K562 (cell line): Measurements from ENCODE around the gene RIC3. TPM values are rescaled to one million over a fixed set of nuclear protein-coding genes. Genes with fewer than 3 reads are reported as not detected.

ENCODE experiments used
- ATAC-seq: fragments of 200-7000 bp; cut with Tn5 transposase; 3 replicates; pipeline ENCODE4 v1.9.1; 2020; ENCODE audit warnings: moderate library complexity
- BruUV-seq: library from RNA; stranded (reverse); fragments of 400-500 nt; replicated peaks from 2 replicates; lab custom pipeline; 2021; lab: Mats Ljungman, UMichigan
- CTCF ChIA-PET: fragments of 300-600 bp; formaldehyde crosslinking; extraction: SDS; loops from one replicate; lab custom pipeline; 2021; ENCODE audit warnings: low intra/inter-chr PET ratio; lab: Yijun Ruan, JAX
- POLR2A ChIA-PET: fragments of 300-600, 350-650 bp; sonication (Branson Sonifier 250); formaldehyde crosslinking; extraction: SDS; loops from one replicate; lab custom pipeline; 2021; ENCODE audit warnings: antibody characterized with exemption, inconsistent platforms; lab: Yijun Ruan, JAX
- DNase-seq, 4 experiments: peaks; one replicate each; pipeline versions ENCODE4 v3.0.0 to v3.0.0-alpha.2; 2011 to 2018; ENCODE audit warnings: low spot score in 3 of 4, mixed read lengths in 3 of 4; ENCODE audit errors: extremely low read depth in 1 of 4
- FAIRE-seq: peaks from 2 replicates; lab custom pipeline; 2011; peaks lifted over from hg19 to GRCh38; lab: Jason Lieb, UNC
- H2AFZ ChIP-seq: 2 replicates; pipeline ENCODE4 v1.6.0; 2011; ENCODE audit warnings: low read depth, low read length, control low read depth, inconsistent platforms
- H3K27ac ChIP-seq: fragments of 200-600 bp; 3 replicates; pipeline ENCODE4 v1.8.0; 2011; ENCODE audit warnings: low read depth, mild to moderate bottlenecking, control low read depth, inconsistent platforms, low read length, moderate library complexity, mixed read lengths; ENCODE audit errors: extremely low read depth
- H3K27me3 ChIP-seq, 2 experiments: fragments of 300-600 bp in 1 of 2; 2 replicates in 1 of 2; 3 replicates in 1 of 2; pipeline versions ENCODE4 v1.6.0 to v1.8.0; 2011; ENCODE audit warnings: inconsistent platforms in 2 of 2, low read length in 2 of 2, mild to moderate bottlenecking in 1 of 2, mixed read lengths in 1 of 2, moderate library complexity in 1 of 2; ENCODE audit not compliant: control insufficient read depth in 2 of 2, insufficient read depth in 2 of 2
- H3K36me3 ChIP-seq: fragments of 300-600 bp; 3 replicates; pipeline ENCODE4 v1.8.0; 2011; ENCODE audit warnings: mild to moderate bottlenecking, low read length, inconsistent platforms; ENCODE audit not compliant: control insufficient read depth, insufficient read depth
- H3K4me1 ChIP-seq, 2 experiments: fragments of 200-600 bp in 1 of 2; replicated peaks in 1 of 2; 2 replicates in 1 of 2; 3 replicates in 1 of 2; pipeline versions ENCODE4 v1.5.1 to v1.8.0; 2011; ENCODE audit warnings: inconsistent platforms in 2 of 2, low read length in 2 of 2, mild to moderate bottlenecking in 1 of 2, mixed read lengths in 1 of 2, moderate library complexity in 1 of 2; ENCODE audit not compliant: control insufficient read depth in 2 of 2, insufficient read depth in 2 of 2
- H3K4me2 ChIP-seq: 2 replicates; pipeline ENCODE4 v1.6.1; 2011; ENCODE audit warnings: low read length, control low read depth, inconsistent platforms, mixed read lengths; ENCODE audit not compliant: insufficient read depth
- H3K4me3 ChIP-seq: fragments of 200-600 bp; sonication (generic), shearing (Covaris generic); 2 replicates; pipeline ENCODE4 v1.5.1; 2016; ENCODE audit warnings: control low read depth, inconsistent platforms
- H3K79me2 ChIP-seq: fragments of 200-600 bp; 3 replicates; pipeline ENCODE4 v1.8.0; 2011; ENCODE audit warnings: low read length, inconsistent platforms; ENCODE audit not compliant: control insufficient read depth, insufficient read depth
- H3K9ac ChIP-seq, 2 experiments: 2 replicates each; pipeline versions ENCODE4 v1.6.0 to v1.6.1; 2011; ENCODE audit warnings: low read depth in 2 of 2, low read length in 2 of 2, control low read depth in 1 of 2, inconsistent platforms in 1 of 2, mild to moderate bottlenecking in 1 of 2, mixed read lengths in 1 of 2; ENCODE audit not compliant: insufficient read depth in 1 of 2
- H3K9me1 ChIP-seq: one replicate; pipeline ENCODE4 v1.6.0; 2011; ENCODE audit warnings: inconsistent platforms, mild to moderate bottlenecking, low read length, moderate library complexity; ENCODE audit not compliant: control insufficient read depth, insufficient read depth
- H3K9me3 ChIP-seq: replicated peaks from 2 replicates; pipeline ENCODE4 v1.5.1; 2011; ENCODE audit warnings: low read depth, low read length, inconsistent platforms; ENCODE audit not compliant: control insufficient read depth, insufficient read depth
- H4K20me1 ChIP-seq: replicated peaks from 2 replicates; pipeline ENCODE4 v1.6.1; 2011; ENCODE audit warnings: low read length, inconsistent platforms, mixed read lengths; ENCODE audit not compliant: control insufficient read depth, insufficient read depth
- CXXC5 ChIP-seq: fragments of 250-450 bp; sonication (Bioruptor Pico); IDR thresholded peaks from 2 replicates; pipeline ENCODE4 v1.8.0; 2022; ENCODE audit warnings: inconsistent platforms, mild to moderate bottlenecking, moderate library complexity
- ZNF592 ChIP-seq: fragments of 450-650 bp; IDR thresholded peaks from 2 replicates; pipeline ENCODE4 v1.6.1; 2017; ENCODE audit warnings: antibody characterized with exemption, mild to moderate bottlenecking
- WGBS: fragments of 100-300 bp; shearing (Covaris generic); methylation state at CpG from one replicate; pipeline ENCODE4 v1.1.6; 2016; ENCODE audit warnings: low coverage, mixed read lengths; ENCODE audit not compliant: insufficient coverage; ENCODE audit errors: missing lambda C conversion rate; 5-methylcytosine and 5-hydroxymethylcytosine counted together
- in situ Hi-C: fragments of 300-500 bp; cut with MboI; formaldehyde crosslinking; loops from 4 replicates; pipeline ENCODE4 v1.15.0; 2018; ENCODE audit warnings: inconsistent platforms, mixed read lengths
- intact Hi-C: fragments of 100-400 bp; cut with micrococcal nuclease; formaldehyde crosslinking; loops from 2 replicates; pipeline ENCODE4 v1.14.2; 2022
- polyA plus RNA-seq, 8 experiments: library from polyadenylated mRNA; depleted of rRNA in 4 of 8; stranded (reverse) in 5 of 8; unstranded in 3 of 8; fragments of >200 nt; fragmentation: Nextera tagmentation in 2 of 8; fragmentation: Illumina TruSeq in 1 of 8; extraction: Ambion mirVana in 2 of 8; extraction: Trizol in 1 of 8; gene quantifications; 2 replicates each; pipeline versions ENCODE4 v1.2.1 to v1.2.3, GENCODE V29; 2011 to 2014; ENCODE audit warnings: inconsistent platforms in 1 of 8, missing spikeins in 1 of 8
- total RNA-seq, 7 experiments: library from RNA; depleted of rRNA in 6 of 7; stranded (reverse); fragments of >200 nt in 6 of 7; fragmentation: Illumina TruSeq in 2 of 7; extraction: Trizol in 2 of 7; gene quantifications; 2 replicates each; pipeline versions ENCODE4 v1.2.1 to v1.2.3, GENCODE V29; 2011 to 2021; ENCODE audit warnings: low replicate concordance in 1 of 7

Gene RIC3
- total and polyA plus RNA-seq, 9 of the 15 experiments (the other 6 are each of a cell fraction or from before 2014, with no cell fraction given): 0.03 to 0.16 (median 0.05) TPM; not detected in 4

DNA sequence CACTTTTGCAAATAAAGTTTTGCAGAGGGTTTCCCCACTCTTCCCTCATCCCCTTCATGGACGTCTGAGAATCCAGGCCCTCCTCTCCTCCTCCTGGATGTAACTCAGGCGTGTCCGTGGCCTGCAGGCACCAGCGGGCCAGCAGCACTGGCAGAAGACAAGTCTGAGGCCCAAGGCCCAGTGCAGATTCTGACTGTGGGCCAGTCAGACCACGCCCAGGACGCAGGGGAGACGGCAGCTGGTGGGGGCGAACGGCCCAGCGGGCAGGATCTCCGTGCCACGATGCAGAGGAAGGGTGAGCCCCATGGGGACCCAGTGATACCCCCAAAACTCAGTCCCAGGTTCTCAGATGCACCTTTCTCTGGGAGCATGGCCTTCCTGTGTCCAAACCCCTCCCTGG lies 73.5 kb downstream of the RIC3 start:
- no peak for ATAC-seq
- ChIA-PET CTCF (no interaction called here), POLR2A (interaction anchor here (0.6 to 0.7 kb wide), 2 partner anchors 9 to 89 kb away, joined by 3 to 4 read pairs; no protein-coding TSS in a partner anchor)
- Histone ChIP-seq H3K27me3 (peaks cover 0 to 34% of the 10 kb centered on the region in 2 experiments; a peak in 2 of 5 replicates), H3K4me1 (peaks cover 0 to 3% of the 10 kb centered on the region in 2 experiments; a peak in 2 of 5 replicates), H3K9me3 (no peaks in the 10 kb centered on the region), H3K36me3 (no peaks in the 10 kb centered on the region), H3K79me2 (no peaks in the 10 kb centered on the region), H3K4me3 (no peak overlapping the region), H3K27ac (no peak overlapping the region), H3K9me1 (no peaks in the 10 kb centered on the region), H4K20me1 (no peaks in the 10 kb centered on the region), H3K9ac (peak overlapping the region in 1 of 2 experiments; percentile 4; a peak in 1 of 4 replicates), H2AFZ (no peak overlapping the region), H3K4me2 (no peak overlapping the region)
- 0% methylated on average over 7 of the region's 12 CpGs for WGBS
- in situ Hi-C loops: loop anchor here (5.0 to 10.0 kb wide), 2 partner anchors 88 to 201 kb away; no protein-coding TSS in a partner anchor
- BruUV-seq: no TSS peak
- DNase-seq: no peak
- intact Hi-C loops: loop anchor here (10.0 kb wide), 1 partner anchor 391 kb away; the partner anchor contains the start of gene OVCH2
- FAIRE-seq: no peak
- TF ChIP-seq ZNF592: no peak
- TF ChIP-seq CXXC5 (CRISPR knock-in tag): no peak
